AG04450 (cell line): Measurements from ENCODE around the gene ANKS6. TPM values are rescaled to one million over a fixed set of nuclear protein-coding genes. Genes with fewer than 3 reads are reported as not detected.

ENCODE experiments used
- CTCF ChIA-PET: fragments of 300-600, 350-600 bp; formaldehyde crosslinking; extraction: SDS; loops from one replicate; lab custom pipeline; 2022; ENCODE audit warnings: antibody characterized with exemption, inconsistent platforms; lab: Charles Lee
- POLR2A ChIA-PET: fragments of 350-600 bp; formaldehyde crosslinking; extraction: SDS; loops from one replicate; lab custom pipeline; 2021; ENCODE audit warnings: antibody characterized with exemption, inconsistent platforms; lab: Yijun Ruan, JAX
- DNase-seq: peaks from one replicate; pipeline ENCODE4 v3.0.0-alpha.2; 2011; ENCODE audit warnings: low read depth, low spot score
- H3K27ac ChIP-seq: one replicate; pipeline ENCODE4 v1.5.1; 2012; ENCODE audit warnings: low read depth, low read length, control low read depth
- H3K27me3 ChIP-seq: one replicate; pipeline ENCODE4 v1.6.0; 2012; ENCODE audit warnings: low read length; ENCODE audit not compliant: control insufficient read depth, insufficient read depth
- H3K4me3 ChIP-seq: 2 replicates; pipeline ENCODE4 v1.5.1; 2011; ENCODE audit warnings: mild to moderate bottlenecking, low read depth, low read length, control low read depth
- H3K9me3 ChIP-seq: 2 replicates; pipeline ENCODE4 v1.5.1; 2012; ENCODE audit warnings: low read length; ENCODE audit not compliant: control insufficient read depth, insufficient read depth
- CTCF ChIP-seq: IDR thresholded peaks from 2 replicates; pipeline ENCODE4 v1.5.1; 2011; ENCODE audit warnings: low read depth, low read length, control low read depth, inconsistent platforms
- polyA plus RNA-seq: library from polyadenylated mRNA; depleted of rRNA; stranded (reverse); fragments of >200 nt; gene quantifications from 2 replicates; pipeline ENCODE4 v1.2.3, GENCODE V29; 2011

Gene ANKS6
- polyA plus RNA-seq, 1 experiment, result 10.5 TPM

GRCh38 chr9:98790842-98791607 is 5.3 kb downstream of the ANKS6 start:
- POLR2A ChIA-PET, result no interaction called here
- no peaks in the 10 kb centered on the region; the same call in 1 of the 2 replicates for H3K9me3 ChIP-seq
- peak; percentile 96 for TF ChIP-seq CTCF
- H3K27me3 ChIP-seq, result no peaks in the 10 kb centered on the region
- H3K4me3 ChIP-seq, result no peak overlapping the region
- CTCF ChIA-PET, result interaction anchor here (0.6 to 6.4 kb wide), 9 partner anchors 9 to 870 kb away, joined by 3 to 40 read pairs (median 4); partner anchors contain the start of gene GALNT12
- DNase-seq, result peak; percentile 80
- H3K27ac ChIP-seq, result peak overlapping the region; percentile 21

GRCh38 chr9:98790134-98790841 is 6.1 kb downstream of the ANKS6 start:
- H3K27ac ChIP-seq, result no peak overlapping the region
- POLR2A ChIA-PET, result no interaction called here
- H3K4me3 ChIP-seq, result no peak overlapping the region
- H3K9me3 ChIP-seq, result no peaks in the 10 kb centered on the region; the same call in 1 of the 2 replicates
- no peak for TF ChIP-seq CTCF
- no peaks in the 10 kb centered on the region for H3K27me3 ChIP-seq
- DNase-seq, result no peak
- CTCF ChIA-PET, result interaction anchor here (1.1 to 6.4 kb wide), 3 partner anchors 15 to 596 kb away, joined by 4 to 40 read pairs (median 5); no protein-coding TSS in a partner anchor

- CTCF ChIA-PET, result interaction anchor here (0.7 to 6.4 kb wide), 3 partner anchors 14 to 474 kb away, joined by 3 to 40 read pairs (median 3); no protein-coding TSS in a partner anchor
Observed at GRCh38 chr9:98789483-98790133, 6.7 kb downstream of the ANKS6 start.

GRCh38 chr9:98787766-98788335 is 8.5 kb downstream of the ANKS6 start:
- no peak for TF ChIP-seq CTCF
- H3K4me3 ChIP-seq, result no peak overlapping the region
- DNase-seq, result no peak
- no peak overlapping the region for H3K27ac ChIP-seq
- ChIA-PET CTCF (interaction anchor here (6.4 kb wide), 1 partner anchor 12 kb away, joined by 40 read pairs; no protein-coding TSS in a partner anchor), POLR2A (no interaction called here)
- no peaks in the 10 kb centered on the region; the same call in 1 of the 2 replicates for H3K9me3 ChIP-seq
- no peaks in the 10 kb centered on the region for H3K27me3 ChIP-seq

More at GRCh38 chr9:98789483-98790133, 6.7 kb downstream of the ANKS6 start:
- Histone ChIP-seq H3K9me3 (no peaks in the 10 kb centered on the region; the same call in 1 of the 2 replicates), H3K27ac (no peak overlapping the region), H3K27me3 (no peaks in the 10 kb centered on the region), H3K4me3 (no peak overlapping the region)
- TF ChIP-seq CTCF, result no peak
- POLR2A ChIA-PET, result no interaction called here
- no peak for DNase-seq
